Measurements from ENCODE around the gene RPS6KA2.

- TF ChIP-seq CTCF (conservative IDR thresholded peaks at IDR 0.05) (no peak), ZFX (IDR thresholded peaks at IDR 0.05) (no peak)
Observed at GRCh38 chr6:166580076-166581050, 46.7 kb downstream of the RPS6KA2 start.

All from C4-2B (cell line).